Right ventricle myocardium inferior (tissue), 1 donor: Measurements from ENCODE around the gene SH3TC1. TPM values are rescaled to one million over a fixed set of nuclear protein-coding genes. Genes with fewer than 3 reads are reported as not detected.

Experiments used
- ATAC-seq: fragments of 200-7000 bp; cut with Tn5 transposase; one replicate; pipeline ENCODE4 v1.9.1; 2020; ENCODE audit warnings: mild to moderate bottlenecking, moderate library complexity
- DNase-seq: peaks from one replicate; pipeline ENCODE4 v3.0.0; 2021; ENCODE audit errors: missing footprints
- intact Hi-C: fragments of 100-400 bp; cut with DNase I; formaldehyde crosslinking; loops from one replicate; pipeline ENCODE4 v1.11.0; 2022
- total RNA-seq: library from RNA; stranded (reverse); fragmentation: NEBNext Ultra II Directional; extraction: Animal tissue kit (Norgen Biotek cat#: 25700); gene quantifications from one replicate; pipeline ENCODE4 v1.2.1, GENCODE V29; 2021
- donor health status: DM: no; HTN: yes; CAD: no; lungs with severe emphysema.

SH3TC1 gene
- total RNA-seq, 1 donor from 2014 or later = 11.2 TPM

DNA sequence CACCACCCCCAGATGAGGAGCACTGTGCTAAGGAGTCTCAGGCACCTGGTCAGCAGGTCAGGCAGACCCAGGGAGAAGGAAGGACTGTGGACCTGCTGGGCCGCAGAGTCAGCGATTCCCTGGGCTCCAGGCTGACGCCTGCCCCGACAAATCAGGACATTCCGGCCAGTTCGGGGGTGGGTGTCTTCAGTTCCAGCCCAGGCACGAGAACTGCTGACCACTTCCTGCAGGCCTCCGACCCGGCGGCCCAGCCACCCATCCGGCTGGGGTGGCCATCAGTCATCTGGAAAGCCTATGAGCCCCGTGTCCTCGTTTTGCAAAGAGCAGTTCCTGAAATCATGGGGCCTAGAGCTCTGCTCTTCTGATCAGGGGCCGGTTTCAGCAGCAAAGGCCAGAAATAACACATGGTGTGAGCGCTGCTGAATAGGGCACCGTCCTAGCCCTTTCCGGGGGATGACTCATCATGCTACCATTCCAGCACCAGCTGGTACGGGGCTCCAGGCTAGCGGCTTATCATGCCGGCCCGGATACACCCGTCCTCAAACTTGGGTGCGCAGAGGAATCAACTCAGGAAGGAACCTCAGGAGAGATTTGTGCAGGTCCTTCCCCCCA lies 7.8 kb upstream of the SH3TC1 start:
- intact Hi-C loops = no loop called here
- peak; percentile 58 for ATAC-seq
- DNase-seq = peak; percentile 88

DNA sequence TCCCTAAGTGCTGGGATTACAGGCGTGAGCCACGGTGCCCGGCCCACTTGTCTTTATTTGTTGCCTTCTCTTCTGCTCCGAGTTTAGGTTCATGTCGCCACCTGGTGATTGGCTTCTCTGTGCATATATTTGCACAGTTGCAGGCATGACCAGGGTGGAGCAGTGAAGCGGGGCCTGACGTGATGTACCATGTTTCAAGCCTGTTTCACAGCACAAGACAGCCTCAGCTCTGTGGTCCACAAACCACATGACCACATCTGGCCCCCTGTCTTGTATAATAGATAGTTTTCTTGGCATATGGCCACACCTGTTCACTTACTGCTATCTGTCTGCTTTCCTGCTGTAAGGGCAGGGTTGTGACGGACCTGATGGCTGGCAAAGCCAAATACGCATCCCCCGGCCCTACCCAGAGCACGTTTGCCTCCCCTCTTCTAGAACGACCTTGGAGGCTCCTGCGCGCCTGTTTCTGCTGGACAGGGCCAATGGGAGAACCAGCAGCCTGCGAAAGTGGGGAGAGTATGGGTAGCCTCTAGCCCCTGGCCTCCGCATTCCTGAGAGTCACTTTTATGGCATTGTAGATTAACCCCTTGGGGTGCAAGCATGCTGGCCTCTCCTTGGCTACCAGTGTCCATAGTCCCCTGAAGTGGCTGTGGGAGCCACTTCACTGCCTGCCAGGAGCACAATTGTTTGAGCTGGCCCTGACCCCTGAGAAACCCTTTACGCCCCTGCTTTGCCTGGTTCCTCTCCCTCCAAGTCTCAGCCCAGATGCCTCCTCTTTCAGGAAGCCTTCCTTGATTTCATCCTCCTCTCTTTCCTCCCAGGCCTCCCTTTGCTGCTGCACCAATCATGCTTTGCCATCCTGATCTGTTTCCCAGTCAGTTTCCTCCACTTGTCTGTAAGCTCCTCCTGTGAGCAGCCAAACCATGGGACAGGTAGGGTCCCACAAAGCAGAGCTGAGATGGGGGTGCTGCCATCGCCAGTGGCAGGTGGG lies 6.0 kb upstream of the SH3TC1 start:
- intact Hi-C loops = loop anchor here (1.0 kb wide), 1 partner anchor 16 kb away; no protein-coding TSS in a partner anchor
- peak; percentile 8 for ATAC-seq
- peak; percentile 68 for DNase-seq

DNA sequence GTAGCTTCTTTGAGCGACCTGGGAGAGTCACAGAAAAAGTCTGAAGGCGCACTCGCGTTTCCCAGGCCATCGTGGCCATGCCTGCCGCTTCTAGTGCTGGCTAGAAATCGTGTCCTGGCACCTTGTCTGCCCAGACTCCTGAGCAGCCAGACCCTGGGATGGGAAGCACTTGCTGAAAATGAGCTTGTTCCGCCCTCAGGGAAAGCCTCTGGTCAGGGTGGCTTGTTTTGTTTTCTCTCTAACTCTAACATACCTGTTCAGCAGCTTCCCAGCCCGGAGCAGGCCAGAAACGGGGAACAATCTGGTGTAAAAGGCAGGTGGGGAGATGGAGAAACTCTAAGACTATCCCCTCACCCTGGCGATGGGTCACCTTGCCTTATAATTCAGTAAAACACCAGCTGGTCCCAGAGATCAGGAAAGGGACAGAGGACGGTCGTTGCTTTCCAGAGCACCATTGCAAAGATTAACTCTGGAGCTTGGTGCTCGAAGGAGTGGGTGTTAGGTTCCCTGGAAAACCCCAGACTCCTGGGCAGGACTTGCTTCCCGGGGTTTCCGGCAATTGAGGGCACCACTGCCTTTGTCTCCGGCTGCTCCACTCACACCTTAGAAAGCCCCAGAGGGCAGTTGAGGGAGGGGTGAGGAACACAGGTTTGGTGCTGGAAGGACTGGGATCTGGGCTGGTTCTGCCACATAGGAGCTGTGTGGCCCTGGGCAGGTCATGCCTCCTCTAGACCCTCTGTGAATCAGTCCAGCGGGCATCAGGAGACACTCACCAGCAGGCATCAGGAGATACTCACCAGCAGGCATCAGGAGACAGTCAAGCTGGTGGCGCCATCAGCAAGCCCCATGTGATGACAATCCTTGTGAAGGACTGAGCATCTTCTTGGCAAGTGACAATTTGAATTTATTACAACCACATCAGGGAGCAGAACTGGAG lies 4.5 kb upstream of the SH3TC1 start:
- DNase-seq (no peak), ATAC-seq (no peak)
- intact Hi-C loops = no loop called here

GRCh38 chr4:8195431-8195830 lies 3.7 kb upstream of the SH3TC1 start:
- intact Hi-C loops = no loop called here
- no peak for DNase-seq
- ATAC-seq = no peak

- ATAC-seq (no peak), DNase-seq (peak; percentile 52)
- intact Hi-C loops = no loop called here
Measured at GRCh38 chr4:8195841-8196458, 3.1 kb upstream of the SH3TC1 start.

GRCh38 chr4:8197521-8197920 lies 1.6 kb upstream of the SH3TC1 start:
- DNase-seq (peak; percentile 59), ATAC-seq (no peak)
- intact Hi-C loops = no loop called here

GRCh38 chr4:8198206-8198905 lies 734 bp upstream of the SH3TC1 start:
- intact Hi-C loops = no loop called here
- ATAC-seq = no peak

GRCh38 chr4:8199594-8200301 lies 658 bp downstream of the SH3TC1 start:
- ATAC-seq (no peak), DNase-seq (no peak)
- intact Hi-C loops = no loop called here

More at GRCh38 chr4:8198206-8198905, 734 bp upstream of the SH3TC1 start:
- peak; percentile 68 for DNase-seq

GRCh38 chr4:8200302-8200975 lies 1.3 kb downstream of the SH3TC1 start:
- intact Hi-C loops = no loop called here
- DNase-seq (peak; percentile 92), ATAC-seq (peak; percentile 56)

GRCh38 chr4:8201321-8201781 lies 2.3 kb downstream of the SH3TC1 start:
- no peak for DNase-seq
- intact Hi-C loops = no loop called here
- ATAC-seq = peak; percentile 23

DNA sequence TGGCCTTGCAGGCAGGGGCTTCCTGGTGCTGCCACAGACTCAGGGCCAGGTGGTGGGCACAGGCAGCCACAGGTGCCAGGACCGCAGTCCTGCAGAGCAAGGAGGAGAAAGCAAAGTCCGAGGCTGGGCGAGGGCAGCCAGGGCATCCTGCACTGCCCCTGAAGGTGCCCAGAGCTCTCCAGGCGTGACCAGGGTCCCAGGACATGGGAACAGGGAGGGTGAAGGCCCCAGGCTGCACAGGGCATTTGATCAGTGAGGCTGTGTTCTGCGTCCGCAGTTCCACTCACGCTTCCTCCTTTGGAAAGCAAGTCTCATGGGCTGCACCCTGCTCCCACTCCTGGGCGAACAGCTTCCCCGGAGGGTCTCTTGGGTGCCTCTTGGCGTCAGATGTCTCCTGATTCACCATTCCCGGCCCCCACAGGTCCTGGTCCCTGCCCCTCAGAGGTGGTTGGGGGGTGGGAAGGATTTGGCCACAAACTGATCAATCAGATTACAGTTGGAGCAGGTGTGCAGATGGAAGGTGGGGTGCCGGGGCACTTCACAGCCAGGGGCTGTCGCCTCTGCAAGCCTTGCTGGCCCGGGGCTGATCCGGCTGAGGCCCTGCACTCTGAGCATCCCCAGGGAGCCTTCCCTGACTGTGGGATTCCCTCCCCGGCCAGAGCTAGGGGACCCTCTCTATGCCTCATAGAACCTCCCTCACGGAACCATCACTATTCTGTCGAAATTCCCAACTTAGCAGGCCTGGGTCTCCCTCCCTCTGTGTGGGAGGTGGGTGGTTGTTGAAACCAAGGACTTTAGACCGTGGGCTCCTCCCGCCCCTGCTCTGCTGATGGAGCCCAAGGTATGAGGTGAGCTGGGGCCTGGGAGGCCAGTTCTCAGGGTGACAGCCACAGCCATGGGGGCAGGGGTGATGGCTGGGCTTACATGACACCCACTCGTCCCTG lies 3.3 kb downstream of the SH3TC1 start:
- ATAC-seq (no peak), DNase-seq (no peak)
- intact Hi-C loops = no loop called here

DNA sequence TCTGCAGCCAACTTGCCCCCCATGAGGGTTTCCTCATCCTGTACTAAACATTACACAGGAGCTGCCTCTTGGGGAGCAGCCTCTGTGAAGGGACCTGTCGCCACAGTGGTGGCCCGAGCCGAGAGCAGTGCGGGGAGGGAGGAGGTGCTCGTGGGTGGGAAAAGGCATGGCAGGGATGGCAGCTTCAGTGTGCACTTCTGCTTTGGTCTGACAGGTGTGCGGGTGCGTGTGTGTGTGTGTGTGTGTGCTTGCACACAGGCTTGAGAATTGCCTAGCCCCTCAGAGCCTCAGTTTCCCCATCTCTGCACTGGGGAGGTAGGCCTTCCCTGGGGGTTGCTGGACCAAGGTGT lies 3.9 kb downstream of the SH3TC1 start:
- no peak for ATAC-seq
- intact Hi-C loops = no loop called here
- no peak for DNase-seq

DNA sequence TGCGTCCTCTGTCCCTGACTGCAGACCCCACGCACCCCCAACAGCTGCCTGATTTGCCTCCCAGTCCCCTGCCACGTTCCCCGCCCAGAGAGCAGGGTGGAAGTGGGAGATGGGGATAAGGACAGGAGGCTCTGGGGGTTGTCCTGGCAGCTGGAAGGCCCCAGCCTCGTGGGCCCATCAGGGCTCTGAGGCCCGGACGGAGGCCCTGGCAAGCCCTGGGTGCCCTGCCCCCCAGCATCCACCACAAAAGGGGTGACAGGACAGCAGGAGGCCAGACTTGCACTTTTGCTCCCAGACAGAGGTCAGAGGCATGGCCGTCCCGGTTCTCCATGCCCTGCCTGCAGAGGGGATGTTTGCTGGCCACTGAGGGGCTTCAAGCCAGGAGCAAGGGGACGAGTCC lies 4.7 kb downstream of the SH3TC1 start:
- DNase-seq = no peak
- ATAC-seq = no peak
- intact Hi-C loops = no loop called here

DNA sequence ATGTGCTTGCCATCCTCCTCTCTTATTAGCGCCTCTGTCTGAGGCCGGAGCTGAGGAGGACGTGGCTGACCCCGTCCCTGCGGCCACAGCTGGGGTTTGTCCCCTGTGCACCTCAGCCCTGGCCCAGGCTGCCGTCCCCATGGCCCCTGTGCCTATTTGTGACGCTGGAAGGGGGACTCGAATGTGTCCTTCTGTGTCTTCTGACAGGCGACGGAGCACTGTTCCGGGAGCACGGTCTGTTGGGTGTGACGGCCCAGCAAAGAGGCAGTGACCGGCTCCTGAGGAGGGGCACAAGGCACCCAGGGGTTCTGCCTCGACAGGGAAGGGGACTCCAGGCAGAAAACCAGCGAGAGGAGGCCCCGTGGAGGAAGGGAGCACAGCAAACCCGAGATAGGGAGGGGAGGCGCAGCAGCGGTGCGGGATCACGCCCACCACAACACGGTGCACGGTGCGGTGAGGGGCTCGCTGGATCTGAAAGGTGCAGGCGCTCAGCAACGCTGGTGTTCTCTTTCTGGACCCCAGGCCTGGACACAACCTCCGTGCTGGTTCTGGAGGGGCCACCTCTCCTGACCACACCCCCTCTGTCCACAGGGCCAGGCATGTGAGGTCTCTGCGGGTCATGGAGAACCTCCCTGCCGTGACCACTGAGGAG lies 5.6 kb downstream of the SH3TC1 start:
- intact Hi-C loops = no loop called here
- no peak for ATAC-seq
- DNase-seq = peak; percentile 58

DNA sequence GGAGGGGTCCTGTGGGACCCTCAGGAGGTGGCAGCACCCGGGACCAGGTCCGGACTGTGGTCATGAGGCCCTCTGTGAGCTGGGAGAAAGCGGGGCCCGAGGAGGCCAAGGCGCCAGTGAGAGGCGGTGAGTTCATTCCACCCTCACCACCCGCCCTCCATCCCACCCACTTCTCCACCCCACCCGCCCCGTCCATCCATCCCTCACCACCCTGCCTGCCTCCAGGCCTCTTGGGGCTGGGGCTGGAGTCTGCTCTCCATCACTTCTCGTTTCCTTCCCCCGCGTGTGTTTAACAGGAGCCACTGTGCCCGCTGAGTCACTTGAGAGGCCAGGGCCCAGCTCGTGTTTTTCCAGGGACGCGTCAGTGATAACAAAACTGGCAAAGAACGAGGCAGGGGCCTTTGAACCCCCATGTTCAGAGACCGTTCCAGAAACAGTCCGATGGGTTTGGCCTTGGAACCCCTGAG lies 6.2 kb downstream of the SH3TC1 start:
- DNase-seq (no peak), ATAC-seq (no peak)
- intact Hi-C loops = no loop called here
